Heart left ventricle (tissue), 13 donors: ENCODE data around the gene PSD4.

Source experiments
- POLR2A ChIP-seq, 2 donors: fragments of 450-650 bp; IDR thresholded peaks; one replicate each; pipeline ENCODE4 v1.6.1; 2017; ENCODE audit warnings: antibody characterized with exemption in 2 of 2, mild to moderate bottlenecking in 2 of 2, moderate library complexity in 2 of 2
- TF ChIP-seq, protein P1 (sequence below), 12 donors: fragments of 200-600 bp; sonication (generic) in 4 of 12; IDR thresholded peaks; one replicate each; pipeline versions ENCODE4 v1.5.0 to v1.8.0; 2018 to 2022; ENCODE audit warnings: antibody characterized with exemption in 12 of 12, mild to moderate bottlenecking in 5 of 12
- donor health status: ischemic (EF 13 %, LVEDD 7.1; RV severe dilation, severe dysfunction).
- donor health status: DM: no; HTN: yes; CAD: no.
- donor health status: DM: no; HTN: no; CAD: no.
- donor health status: ischemic (EF 25% LVEDD 6.9; RV normal size, moderate dysfunction).
- donor health status: ischemic (EF 25% LVEDD 5.7; RV mildly dilated, moderate dysfunction).
- donor health status: ischemic (EF 35%, LVEDD 5.7; RV mildly dilated, moderate dysfunction).
- donor health status: nonischemic (EF 11% LVEDD 7.7; RV severe dilation, severe dysfunction).
- donor health status: DM: yes; HTN: yes; CAD: no.
- donor health status: PGD.
- donor health status: ischemic (EF 29% LVEDD 5.4; RV normal size, mild dysfunction).
- donor health status: nonischemic (EF 23%, LVEDD 6.1; RV moderate dilation, normal function).

- TF ChIP-seq, protein P1, sequence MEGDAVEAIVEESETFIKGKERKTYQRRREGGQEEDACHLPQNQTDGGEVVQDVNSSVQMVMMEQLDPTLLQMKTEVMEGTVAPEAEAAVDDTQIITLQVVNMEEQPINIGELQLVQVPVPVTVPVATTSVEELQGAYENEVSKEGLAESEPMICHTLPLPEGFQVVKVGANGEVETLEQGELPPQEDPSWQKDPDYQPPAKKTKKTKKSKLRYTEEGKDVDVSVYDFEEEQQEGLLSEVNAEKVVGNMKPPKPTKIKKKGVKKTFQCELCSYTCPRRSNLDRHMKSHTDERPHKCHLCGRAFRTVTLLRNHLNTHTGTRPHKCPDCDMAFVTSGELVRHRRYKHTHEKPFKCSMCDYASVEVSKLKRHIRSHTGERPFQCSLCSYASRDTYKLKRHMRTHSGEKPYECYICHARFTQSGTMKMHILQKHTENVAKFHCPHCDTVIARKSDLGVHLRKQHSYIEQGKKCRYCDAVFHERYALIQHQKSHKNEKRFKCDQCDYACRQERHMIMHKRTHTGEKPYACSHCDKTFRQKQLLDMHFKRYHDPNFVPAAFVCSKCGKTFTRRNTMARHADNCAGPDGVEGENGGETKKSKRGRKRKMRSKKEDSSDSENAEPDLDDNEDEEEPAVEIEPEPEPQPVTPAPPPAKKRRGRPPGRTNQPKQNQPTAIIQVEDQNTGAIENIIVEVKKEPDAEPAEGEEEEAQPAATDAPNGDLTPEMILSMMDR (IDR thresholded peaks at IDR 0.05) = no peak
- TF ChIP-seq POLR2A (IDR thresholded peaks at IDR 0.05) = no peak
Measured at GRCh38 chr2:113150258-113150601, 23.5 kb upstream of the PSD4 start.
